Measurements from ENCODE around the gene SLC25A33. TPM values are rescaled to one million over a fixed set of nuclear protein-coding genes. Genes with fewer than 3 reads are reported as not detected.

The SLC25A33 gene
- total RNA-seq, 6 experiments from 2014 or later, result 3.5 to 26.5 (median 8.2) TPM

- ATAC-seq, result no peak
- Histone ChIP-seq H3K27me3 (no peaks in the 10 kb centered on the region), H3K9me3 (no peaks in the 10 kb centered on the region), H3K27ac (no peak overlapping the region), H3K36me3 (no peaks in the 10 kb centered on the region), H3K4me1 (no peaks in the 10 kb centered on the region), H3K4me3 (no peak overlapping the region)
- no peak for DNase-seq
- intact Hi-C loops (cut with DNase I), result no loop called here
- 73% methylated on average over 6 of the region's 6 CpGs for WGBS (ENCODE audit: insufficient coverage, low coverage, low lambda C conversion rate, missing lambda C conversion rate)
- TF ChIP-seq CTCF (IDR thresholded peaks at IDR 0.05) (no peak), POLR2A (IDR thresholded peaks at IDR 0.05) (no peak)
Observed at GRCh38 chr1:9633493-9633892, 94.2 kb downstream of the SLC25A33 start.

- WGBS (ENCODE audit: insufficient coverage, low coverage, low lambda C conversion rate, missing lambda C conversion rate), result 38% methylated on average over 1 of the region's 2 CpGs
- intact Hi-C loops (cut with DNase I), result no loop called here
- no peaks in the 10 kb centered on the region for H3K27me3 ChIP-seq
- no peaks in the 10 kb centered on the region for H3K36me3 ChIP-seq
- H3K4me1 ChIP-seq, result no peaks in the 10 kb centered on the region
- ATAC-seq (no peak), DNase-seq (no peak)
- no peak overlapping the region for H3K27ac ChIP-seq
- no peak overlapping the region for H3K4me3 ChIP-seq
- TF ChIP-seq CTCF (IDR thresholded peaks at IDR 0.05), result no peak
- no peak for TF ChIP-seq POLR2A (IDR thresholded peaks at IDR 0.05)
- no peaks in the 10 kb centered on the region for H3K9me3 ChIP-seq
Observed at GRCh38 chr1:9634582-9634981, 95.3 kb downstream of the SLC25A33 start.

Other genes starting within 250 kb of the SLC25A33 start
- 100 to 1,000 TPM in 1 of 6 experiments, 10 to 100 TPM in 4, 1 to 10 TPM in 1; 7.7 to 121 (median 37.0) TPM for gene SPSB1, start 246.6 kb upstream of the SLC25A33 start, total RNA-seq
- 1 to 10 TPM; 1.6 to 5.8 (median 3.0) TPM for gene TMEM201, start 49.4 kb downstream of the SLC25A33 start, total RNA-seq
- 1 to 10 TPM; 1.4 to 5.8 (median 2.6) TPM for gene PIK3CD, start 112.3 kb downstream of the SLC25A33 start, total RNA-seq

Measured in right lobe of liver (tissue), 6 donors.